Chondrocyte (in vitro differentiated cells): Measurements from ENCODE around the gene TAL2. TPM values are rescaled to one million over a fixed set of nuclear protein-coding genes. Genes with fewer than 3 reads are reported as not detected.

ENCODE experiments used
- DNase-seq: peaks from one replicate; pipeline ENCODE4 v3.0.0; 2021; ENCODE audit warnings: mixed read lengths, low spot score
- H3K27ac Mint-ChIP-seq: one replicate; pipeline ENCODE4 v1.8.0; 2021; ENCODE audit warnings: mild to moderate bottlenecking, moderate library complexity, mixed read lengths; ENCODE audit not compliant: unreplicated experiment
- H3K27me3 Mint-ChIP-seq: 2 replicates; pipeline ENCODE4 v1.8.0; 2021; ENCODE audit warnings: low read depth, mixed read lengths
- H3K36me3 Mint-ChIP-seq: 2 replicates; pipeline ENCODE4 v1.8.0; 2021; ENCODE audit warnings: low read depth, mixed read lengths
- H3K4me1 Mint-ChIP-seq: 2 replicates; pipeline ENCODE4 v1.8.0; 2021; ENCODE audit warnings: low read depth, mild to moderate bottlenecking, mixed read lengths
- H3K4me3 Mint-ChIP-seq: one replicate; pipeline ENCODE4 v1.8.0; 2021; ENCODE audit warnings: mild to moderate bottlenecking, moderate library complexity, mixed read lengths; ENCODE audit not compliant: unreplicated experiment
- H3K9me3 Mint-ChIP-seq: 2 replicates; pipeline ENCODE4 v1.8.0; 2021; ENCODE audit warnings: low read depth, mixed read lengths
- CTCF ChIP-seq: fragments of 200-600 bp; sonication (generic); IDR thresholded peaks from 2 replicates; pipeline ENCODE4 v1.5.0; 2021; ENCODE audit warnings: antibody characterized with exemption, mild to moderate bottlenecking, moderate library complexity
- total RNA-seq: library from RNA; stranded (reverse); gene quantifications from 3 replicates; pipeline ENCODE4 v1.2.1, GENCODE V29; 2021

Gene TAL2
- total RNA-seq, 1 donor from 2014 or later, result not detected

GRCh38 chr9:105681313-105681712, 19.1 kb downstream of the TAL2 start:
- H3K9me3 Mint-ChIP-seq, result no peaks in the 10 kb centered on the region

GRCh38 chr9:105681724-105682123, 19.5 kb downstream of the TAL2 start:
- DNase-seq, result no peak

More at GRCh38 chr9:105681313-105681712, 19.1 kb downstream of the TAL2 start:
- Mint-ChIP-seq H3K27ac (no peak overlapping the region), H3K4me1 (no peaks in the 10 kb centered on the region), H3K27me3 (peaks cover 2% of the 10 kb centered on the region), H3K36me3 (no peaks in the 10 kb centered on the region), H3K4me3 (no peak overlapping the region)
- TF ChIP-seq CTCF, result no peak
- DNase-seq, result no peak

GRCh38 chr9:105683688-105684275, 21.5 kb downstream of the TAL2 start:
- H3K27ac Mint-ChIP-seq, result no peak overlapping the region
- no peaks in the 10 kb centered on the region for H3K4me1 Mint-ChIP-seq
- H3K4me3 Mint-ChIP-seq, result no peak overlapping the region
- no peaks in the 10 kb centered on the region for H3K9me3 Mint-ChIP-seq
- H3K27me3 Mint-ChIP-seq, result no peaks in the 10 kb centered on the region
- no peak for DNase-seq
- TF ChIP-seq CTCF, result no peak
- H3K36me3 Mint-ChIP-seq, result no peaks in the 10 kb centered on the region

More at GRCh38 chr9:105681724-105682123, 19.5 kb downstream of the TAL2 start:
- Mint-ChIP-seq H3K27me3 (no peaks in the 10 kb centered on the region), H3K4me3 (no peak overlapping the region), H3K36me3 (no peaks in the 10 kb centered on the region), H3K27ac (no peak overlapping the region), H3K9me3 (no peaks in the 10 kb centered on the region), H3K4me1 (no peaks in the 10 kb centered on the region)
- no peak for TF ChIP-seq CTCF

- Mint-ChIP-seq H3K27ac (no peak overlapping the region), H3K9me3 (no peaks in the 10 kb centered on the region), H3K4me1 (no peaks in the 10 kb centered on the region), H3K27me3 (peaks cover 8% of the 10 kb centered on the region), H3K4me3 (no peak overlapping the region), H3K36me3 (no peaks in the 10 kb centered on the region)
- DNase-seq, result no peak
- TF ChIP-seq CTCF, result no peak
Measured at GRCh38 chr9:105686936-105687335, 24.7 kb downstream of the TAL2 start.

- TF ChIP-seq CTCF, result peak; percentile 82
- no peak for DNase-seq
- peaks cover 15% of the 10 kb centered on the region for H3K4me1 Mint-ChIP-seq
- H3K27me3 Mint-ChIP-seq, result peaks cover 17% of the 10 kb centered on the region
- no peaks in the 10 kb centered on the region for H3K9me3 Mint-ChIP-seq
- H3K27ac Mint-ChIP-seq, result no peak overlapping the region
- no peaks in the 10 kb centered on the region for H3K36me3 Mint-ChIP-seq
- H3K4me3 Mint-ChIP-seq, result no peak overlapping the region
Measured at GRCh38 chr9:105690742-105691141, 28.5 kb downstream of the TAL2 start.
